ENCODE measurements around the gene TCF7L2.

TCF7L2 gene

DNA sequence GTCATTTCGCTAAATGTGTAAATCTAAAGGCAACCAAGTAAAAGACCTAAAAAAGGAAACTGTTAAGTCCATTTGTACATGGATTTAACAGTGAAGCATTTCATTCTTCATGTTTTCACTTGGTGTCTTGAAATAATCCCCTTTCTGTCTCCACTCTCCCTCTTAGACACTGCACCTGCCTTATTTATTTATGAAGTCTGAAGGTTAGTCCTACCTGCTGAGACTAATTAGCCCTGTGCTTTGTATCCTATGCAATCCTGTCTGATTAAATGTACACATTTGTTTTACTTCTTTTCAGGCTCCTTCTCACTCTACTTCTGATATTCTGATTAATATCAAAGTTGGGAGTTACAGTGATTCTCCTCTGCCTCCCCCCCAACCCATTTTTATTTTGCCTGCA lies 1.9 kb upstream of the TCF7L2 start:
- no peak for DNase-seq (ENCODE audit: low read depth in 3 of 3)

DNA sequence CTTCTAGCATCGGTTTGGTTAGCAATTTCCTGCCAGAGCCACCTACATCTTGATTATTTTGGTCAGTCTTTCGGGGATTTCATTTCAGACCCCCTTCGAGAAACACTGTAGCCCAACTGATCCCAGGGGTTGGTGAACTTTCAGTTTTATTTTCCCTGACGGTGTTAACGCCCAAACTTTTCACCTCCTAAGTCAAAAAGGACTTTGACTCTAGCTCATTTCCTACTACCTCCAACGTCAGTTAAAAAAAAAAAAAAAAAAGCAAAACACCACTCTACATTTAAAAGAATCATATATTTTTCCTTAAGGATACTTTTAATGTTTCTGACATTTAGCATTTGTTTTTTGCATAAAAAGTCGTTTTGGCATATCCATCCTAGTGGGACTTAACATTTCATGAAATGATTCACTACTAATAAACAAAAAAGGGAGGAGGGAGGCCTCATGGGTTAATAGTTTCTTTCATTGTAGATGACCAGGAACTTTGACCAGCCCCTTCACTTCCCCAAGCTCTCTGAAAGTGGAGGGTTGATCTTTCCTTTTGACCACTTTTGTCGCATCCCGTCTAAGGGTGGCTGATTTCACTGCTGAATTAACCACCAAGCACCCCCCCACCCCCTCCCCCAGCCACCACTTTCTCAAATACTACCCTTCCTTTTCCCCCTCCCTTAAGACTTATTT lies 764 bp upstream of the TCF7L2 start:
- no peak for DNase-seq (ENCODE audit: low read depth in 3 of 3)

DNA sequence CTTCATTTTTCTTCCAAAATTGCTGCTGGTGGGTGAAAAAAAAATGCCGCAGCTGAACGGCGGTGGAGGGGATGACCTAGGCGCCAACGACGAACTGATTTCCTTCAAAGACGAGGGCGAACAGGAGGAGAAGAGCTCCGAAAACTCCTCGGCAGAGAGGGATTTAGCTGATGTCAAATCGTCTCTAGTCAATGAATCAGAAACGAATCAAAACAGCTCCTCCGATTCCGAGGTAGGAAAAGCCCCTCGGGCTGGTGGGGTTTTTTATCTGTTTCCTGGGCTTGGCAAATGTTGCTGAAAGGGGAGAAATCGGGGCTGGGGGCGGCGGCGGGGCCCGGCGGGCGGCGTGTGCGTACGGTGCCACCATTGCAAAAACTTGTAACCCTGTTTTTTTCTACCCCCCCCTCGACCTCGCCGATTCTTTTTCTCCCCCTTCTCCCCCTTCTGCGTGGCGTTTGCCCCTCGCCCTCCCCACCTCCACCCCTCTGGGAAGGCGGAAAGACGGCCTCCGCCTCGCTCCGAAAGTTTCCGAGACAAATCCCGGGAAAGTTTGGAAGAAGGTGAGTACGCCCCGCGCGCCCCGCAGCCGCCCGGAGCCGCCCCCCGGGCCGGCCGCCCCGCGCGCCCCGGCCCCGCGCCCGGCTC lies 789 bp downstream of the TCF7L2 start:
- DNase-seq (ENCODE audit: low read depth in 3 of 3): no peak

DNA sequence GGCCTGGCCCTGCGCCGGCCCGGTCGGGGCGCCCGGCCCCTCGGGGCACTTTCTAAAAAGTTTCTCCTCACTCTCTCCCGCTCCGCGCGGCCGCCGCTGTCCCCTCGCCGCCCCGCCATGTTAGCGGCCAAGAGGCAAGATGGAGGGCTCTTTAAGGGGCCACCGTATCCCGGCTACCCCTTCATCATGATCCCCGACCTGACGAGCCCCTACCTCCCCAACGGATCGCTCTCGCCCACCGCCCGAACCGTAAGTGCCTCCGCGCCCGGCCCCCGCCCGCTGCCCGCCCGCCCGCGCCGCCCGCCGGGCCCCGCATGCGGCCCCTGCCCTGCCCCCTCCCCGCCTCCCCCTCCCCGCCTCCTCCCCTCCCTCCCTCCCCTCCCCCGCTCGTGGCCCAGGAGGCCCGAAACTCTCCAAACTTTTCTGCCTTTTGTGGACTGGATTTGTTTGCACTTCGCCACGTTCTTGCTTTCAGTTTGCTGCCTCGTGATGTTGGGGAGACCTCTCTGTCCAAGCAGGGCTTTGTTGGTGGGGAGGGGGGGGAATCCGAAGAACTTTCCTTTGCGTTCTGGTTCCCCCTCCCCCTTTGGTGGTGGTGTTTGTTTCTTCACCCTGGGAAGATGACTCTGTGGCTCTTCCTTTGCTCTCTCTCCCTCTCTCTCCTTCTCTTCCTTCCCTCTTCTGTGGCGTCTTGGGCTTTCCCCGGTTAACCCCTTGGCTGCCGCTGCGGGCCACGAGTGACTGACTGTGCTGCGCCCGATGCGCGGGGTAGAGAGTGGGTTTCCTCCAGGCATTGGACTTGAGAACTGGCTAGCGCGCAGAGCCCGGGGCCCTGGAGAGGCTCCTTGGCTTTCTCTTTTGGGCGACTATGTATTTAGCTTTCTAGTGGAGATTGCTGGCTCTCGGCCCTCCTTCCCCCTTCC lies 1.6 kb downstream of the TCF7L2 start:
- no peak for DNase-seq (ENCODE audit: low read depth in 3 of 3)

DNA sequence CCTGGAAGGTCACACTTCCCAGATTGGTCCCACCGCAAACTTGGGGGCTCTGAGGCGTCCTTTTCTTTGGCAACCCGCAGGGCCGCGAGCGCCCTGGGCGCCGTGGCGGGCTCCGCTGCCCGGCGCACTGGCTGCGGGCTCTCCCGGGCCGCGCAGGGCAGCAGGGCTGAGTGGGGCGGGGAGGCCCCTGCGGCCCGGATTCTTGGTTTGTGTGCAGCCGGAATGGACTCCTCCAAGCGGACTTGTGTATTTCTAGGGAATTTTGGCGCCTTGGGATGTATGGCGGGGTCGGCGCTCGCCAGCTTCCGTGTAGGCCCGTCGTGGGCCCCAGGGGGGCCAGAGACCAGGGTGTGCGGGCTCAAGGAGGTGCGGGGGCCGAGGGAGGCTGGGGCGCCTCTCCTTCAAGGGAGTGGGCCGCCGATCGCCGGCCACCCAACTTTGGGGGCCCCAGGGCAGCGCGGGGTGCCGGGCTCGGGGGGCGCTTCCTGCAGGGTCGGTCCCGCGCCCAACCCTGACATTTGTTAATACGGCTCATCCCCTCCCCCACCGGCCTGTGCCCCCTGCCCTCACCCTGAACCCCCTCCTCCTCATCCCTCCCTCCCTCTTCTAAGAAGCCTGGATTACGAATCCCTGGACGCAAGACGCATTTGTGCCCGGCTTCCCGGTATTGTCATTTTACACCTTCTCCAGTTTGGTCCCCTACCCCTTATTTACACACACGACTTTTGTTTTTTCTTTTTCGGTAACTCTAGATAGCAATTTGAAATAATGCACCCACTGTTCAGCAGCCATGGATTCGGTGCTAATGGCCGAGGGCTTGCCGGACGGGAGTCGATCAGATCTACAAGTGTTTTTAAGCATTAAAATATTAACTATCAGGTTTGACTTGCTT lies 2.5 kb downstream of the TCF7L2 start:
- no peak for DNase-seq (ENCODE audit: low read depth in 3 of 3)

DNA sequence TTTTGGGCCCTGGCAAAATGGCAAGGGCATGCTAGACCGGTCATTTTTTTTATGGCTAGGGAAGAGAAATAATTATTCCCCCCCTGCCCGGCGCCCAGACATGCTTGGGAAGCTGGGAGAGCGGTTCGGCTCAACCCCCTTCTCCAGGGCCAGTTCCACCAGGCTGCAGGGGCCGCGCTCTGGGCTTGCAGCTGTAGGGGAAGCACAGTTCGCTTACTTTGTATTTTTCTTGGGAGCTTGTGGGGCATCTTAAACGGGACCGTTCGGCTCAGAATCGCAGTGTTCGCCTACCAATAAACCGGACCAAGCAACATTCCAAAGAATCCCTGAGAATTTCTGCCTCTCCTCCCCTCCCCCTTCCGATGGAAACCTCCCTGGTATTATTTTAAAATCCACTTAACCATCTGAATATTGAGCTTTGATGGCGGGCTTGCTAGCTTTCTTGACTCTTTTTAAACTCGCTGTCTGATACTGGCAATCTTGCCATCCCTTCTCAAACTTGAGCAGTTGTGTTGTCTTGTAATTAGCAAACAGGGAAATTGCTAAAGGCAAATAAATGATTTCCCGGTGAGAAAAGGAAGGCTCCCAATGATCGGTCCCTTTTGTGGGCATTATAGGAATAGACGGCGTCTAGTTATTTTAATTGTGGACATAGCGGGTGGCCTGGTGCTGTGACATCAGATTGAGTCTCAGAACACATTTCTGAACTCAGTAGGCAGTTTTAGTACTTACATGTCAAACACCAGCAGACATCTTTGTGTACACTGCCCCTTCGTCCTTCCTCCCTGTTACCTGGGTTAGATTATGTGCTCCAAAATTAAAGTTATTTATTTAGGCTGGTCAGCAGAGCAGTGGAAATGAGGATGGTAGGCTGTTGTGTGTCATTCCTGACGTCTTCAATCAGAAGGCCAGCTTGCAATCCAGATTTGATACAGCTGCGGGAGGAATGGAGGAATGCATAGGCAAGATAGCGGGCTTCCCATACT lies 3.4 kb downstream of the TCF7L2 start:
- no peak for DNase-seq (ENCODE audit: low read depth in 3 of 3)

DNA sequence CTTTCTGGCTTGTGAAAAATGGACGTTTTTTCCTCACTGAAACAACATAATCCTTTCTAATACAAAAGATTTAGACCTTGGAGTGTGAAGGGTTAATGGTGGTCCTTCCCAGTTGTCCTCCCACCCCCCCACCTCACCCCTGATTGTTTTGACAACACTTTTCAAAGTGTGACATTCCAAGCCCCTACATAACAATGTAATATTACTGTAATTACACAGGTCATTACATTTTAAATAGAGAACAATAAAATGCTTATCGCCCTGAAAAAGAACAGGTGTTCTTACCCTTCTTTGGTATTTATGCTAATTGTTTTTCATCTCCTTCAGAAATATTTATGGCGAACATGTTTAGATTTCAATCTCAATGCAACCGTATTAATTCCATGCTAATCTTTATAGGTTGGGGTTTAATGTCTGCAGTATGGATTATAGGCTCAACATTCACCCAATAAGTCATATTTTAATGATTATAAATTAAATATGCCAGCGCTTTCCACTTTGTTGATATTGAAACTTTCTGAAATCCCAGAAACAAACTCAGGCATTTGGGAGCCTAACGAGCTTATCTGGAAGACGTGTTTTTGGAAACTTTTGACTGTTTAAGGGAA lies 5.0 kb downstream of the TCF7L2 start:
- DNase-seq (ENCODE audit: low read depth in 3 of 3): no peak

DNA sequence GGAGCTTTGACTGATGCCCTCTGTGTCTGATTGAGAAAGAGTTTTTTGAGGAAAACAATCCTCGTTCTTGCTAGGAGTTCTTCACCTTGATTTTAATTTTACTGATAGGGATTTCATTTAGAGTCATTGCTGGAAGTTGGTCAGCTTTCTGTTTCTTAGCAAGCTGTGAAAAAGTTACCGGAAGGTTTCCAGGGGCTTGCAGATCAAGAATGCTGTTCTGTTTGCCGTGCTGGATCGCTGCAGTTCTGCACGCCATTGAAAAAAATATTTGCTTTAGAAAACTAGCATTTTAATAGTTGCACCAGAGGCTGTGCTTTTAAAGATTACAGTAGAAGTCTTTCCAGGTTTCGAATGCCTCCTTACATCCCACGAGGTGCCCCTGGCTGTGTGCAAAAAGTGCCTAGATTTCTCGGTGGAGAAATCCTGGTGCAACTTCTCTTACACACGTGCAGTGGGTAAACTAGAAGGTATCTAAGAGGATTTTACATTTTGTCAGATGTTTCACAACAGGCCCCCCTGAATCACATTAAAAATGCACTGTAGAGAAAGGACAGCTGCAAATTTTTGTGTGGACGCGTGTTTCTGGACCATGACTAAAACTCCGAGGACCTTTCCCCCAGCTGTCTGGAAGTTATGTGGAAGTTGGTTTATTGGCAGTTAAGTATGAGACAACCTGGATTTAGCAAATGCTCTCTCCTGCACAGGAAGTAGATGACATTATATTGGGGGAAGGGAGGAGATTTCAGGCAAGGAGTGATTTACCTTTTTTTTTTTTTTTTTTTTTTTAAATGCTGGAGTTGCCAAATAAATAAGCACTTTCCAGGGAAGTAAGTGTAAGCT lies 5.8 kb downstream of the TCF7L2 start:
- no peak for DNase-seq (ENCODE audit: low read depth in 3 of 3)

DNA sequence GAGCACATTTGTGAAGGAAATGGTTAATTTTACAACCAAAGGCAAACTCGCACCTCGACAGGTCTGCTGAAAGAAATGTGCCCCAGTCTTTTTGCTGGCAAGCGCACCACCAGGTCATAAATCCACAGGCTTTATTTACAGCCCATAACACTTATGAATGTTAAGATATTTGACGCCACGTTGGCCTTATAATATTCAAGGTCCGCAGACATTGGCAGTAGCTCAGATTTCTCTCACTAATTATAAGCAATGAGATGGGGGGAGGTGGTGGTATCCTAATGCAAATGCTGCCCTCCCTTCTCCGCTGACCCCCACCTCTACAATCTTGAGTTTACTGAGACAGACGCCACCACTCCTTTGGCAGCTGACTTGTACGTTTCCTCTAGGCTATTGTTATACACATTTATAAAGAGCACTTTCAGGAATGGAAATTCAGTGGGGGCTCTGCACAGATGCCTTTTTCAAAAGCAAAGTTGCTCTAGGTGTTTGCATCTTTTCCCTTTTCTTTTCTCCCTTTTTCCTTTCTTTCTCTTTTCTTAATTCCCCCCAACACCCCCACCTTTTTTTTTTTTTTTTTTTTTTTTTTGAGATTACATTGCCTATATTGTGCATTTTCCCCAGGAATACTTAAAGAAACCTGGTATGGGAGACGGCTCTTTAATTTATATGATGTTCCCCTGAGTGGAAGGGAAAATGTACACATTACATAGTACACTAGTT lies 6.7 kb downstream of the TCF7L2 start:
- DNase-seq (ENCODE audit: low read depth in 3 of 3): no peak

DNA sequence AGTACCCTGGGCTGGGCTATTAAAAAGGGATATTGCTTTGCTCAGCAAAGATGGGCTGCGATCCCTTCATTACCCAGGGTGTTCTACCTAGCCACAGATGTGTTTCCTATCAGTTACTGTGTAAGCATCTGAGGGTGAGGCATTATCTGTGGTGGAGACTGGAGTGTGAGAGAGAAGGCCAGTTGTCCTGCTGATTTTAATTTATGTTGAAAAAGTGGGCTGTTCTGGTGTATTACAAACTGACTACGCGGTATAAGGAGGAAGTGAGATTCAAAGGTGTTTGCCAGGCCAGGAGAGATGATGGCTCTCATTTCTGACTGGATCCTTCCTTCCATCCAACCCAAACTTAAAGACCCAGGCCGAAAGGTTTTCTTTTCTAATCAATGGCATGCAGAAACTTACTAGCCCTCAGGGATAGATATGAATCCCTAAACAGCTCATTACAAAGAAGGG lies 7.6 kb downstream of the TCF7L2 start:
- DNase-seq (ENCODE audit: low read depth in 3 of 3): no peak

DNA sequence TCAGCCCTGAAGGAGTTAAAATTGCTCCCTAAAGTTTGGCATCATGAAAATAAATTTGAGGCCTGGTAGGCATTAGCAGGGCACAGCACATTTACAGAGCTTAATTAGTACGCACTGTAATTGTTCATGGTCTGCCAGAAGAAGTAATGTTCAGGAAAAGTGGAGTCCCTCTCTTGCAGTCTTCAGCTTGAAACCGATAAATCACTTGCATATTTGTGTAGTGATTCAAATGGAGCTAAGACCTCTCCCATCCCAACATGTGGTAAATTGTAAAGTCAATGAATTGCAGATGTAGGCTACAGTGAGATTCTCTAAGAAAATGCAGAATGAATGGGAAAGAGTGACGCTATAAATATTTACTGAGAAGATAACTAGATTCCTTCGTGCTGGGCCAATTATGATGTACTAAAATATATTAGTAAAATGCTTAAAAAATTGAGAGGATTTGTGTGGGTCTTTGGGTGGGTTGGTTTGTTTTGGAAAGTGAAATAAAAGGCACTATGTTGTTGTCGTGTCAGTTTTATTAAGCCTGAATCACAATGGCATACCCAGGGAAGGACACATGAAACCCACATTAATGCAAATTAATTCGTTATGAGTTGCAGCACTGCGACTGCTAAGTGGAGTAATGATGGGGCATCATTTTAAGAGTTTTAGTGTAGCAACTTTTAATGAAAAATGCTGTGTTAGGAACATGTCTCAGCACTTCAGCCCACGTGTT lies 8.4 kb downstream of the TCF7L2 start:
- DNase-seq (ENCODE audit: low read depth in 3 of 3): no peak

DNA sequence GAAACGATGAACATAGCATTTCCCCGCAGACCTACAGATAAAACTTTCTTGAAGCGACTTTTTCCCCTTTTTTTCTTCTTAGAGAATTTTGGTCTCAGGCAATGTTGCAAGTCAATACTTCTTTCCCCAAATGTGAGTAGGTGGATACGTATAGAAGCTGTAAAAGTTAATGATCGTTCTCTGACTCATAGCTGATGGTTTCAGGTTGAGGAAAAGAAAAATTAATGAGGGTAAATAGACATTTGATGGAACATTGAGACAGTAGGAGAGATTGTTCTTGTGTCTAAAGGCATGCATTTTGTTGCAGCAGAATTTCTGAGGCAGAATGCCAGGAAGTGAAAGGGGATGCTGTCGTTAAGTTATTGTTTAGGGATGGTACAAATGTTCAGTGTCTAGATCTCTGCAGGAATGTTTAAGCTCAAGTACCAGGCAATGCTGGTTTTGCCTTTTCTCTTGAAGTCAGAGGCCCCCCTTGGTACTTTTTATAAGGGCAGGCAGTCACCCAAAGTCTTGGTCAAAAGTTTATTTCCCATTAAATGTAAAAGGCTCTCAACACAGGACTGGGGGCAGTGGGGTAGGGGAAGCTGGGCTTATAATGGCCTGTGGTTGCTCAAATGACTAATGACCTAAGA lies 9.3 kb downstream of the TCF7L2 start:
- DNase-seq (ENCODE audit: low read depth in 3 of 3): no peak

DNA sequence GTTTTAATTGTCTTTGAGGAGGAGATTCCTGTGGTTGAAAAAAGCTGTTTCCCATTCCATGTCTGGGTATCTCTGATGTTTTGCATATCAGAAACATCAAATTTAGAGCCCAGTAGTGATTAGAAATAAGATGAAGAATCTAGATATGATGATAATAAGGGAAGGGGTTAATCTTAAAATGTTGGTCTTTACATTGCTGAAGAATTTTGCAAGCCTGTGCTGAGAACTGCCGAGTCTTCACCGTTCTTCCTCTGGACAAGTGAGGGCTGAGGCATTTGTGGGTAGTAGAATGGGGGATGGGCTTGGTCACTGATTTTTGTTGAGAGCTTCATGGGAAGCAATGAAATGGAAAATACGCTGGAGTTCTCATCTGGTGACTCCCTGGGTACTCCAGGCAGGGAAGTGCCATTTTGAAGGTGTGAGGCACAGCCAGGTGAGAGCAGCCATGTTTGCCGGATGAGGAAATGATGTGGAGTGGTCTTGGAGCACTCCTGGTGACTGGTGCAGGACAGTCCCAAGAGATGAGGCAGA lies 10.2 kb downstream of the TCF7L2 start:
- DNase-seq (ENCODE audit: low read depth in 3 of 3): no peak

DNA sequence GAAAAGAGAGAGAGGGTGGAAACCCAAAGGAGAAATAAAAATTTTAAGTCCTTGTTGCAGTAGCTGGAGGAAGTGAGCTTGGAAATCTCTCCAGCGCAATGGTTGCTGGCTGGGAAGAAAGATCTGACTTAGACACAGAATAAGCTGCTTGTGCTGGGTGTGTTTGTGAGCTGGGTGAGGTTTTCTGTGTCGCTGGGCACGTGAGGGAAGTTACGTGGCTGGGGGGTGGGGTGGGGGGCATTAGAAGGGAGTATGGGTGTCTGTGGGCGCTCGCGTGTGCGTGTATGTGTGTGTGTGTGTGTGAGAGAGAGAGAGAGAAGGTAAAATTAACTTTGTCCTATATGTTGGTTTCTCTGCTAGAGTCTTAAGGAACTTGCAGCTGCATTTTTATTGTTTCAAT lies 11.6 kb downstream of the TCF7L2 start:
- DNase-seq (ENCODE audit: low read depth in 3 of 3): no peak

DNA sequence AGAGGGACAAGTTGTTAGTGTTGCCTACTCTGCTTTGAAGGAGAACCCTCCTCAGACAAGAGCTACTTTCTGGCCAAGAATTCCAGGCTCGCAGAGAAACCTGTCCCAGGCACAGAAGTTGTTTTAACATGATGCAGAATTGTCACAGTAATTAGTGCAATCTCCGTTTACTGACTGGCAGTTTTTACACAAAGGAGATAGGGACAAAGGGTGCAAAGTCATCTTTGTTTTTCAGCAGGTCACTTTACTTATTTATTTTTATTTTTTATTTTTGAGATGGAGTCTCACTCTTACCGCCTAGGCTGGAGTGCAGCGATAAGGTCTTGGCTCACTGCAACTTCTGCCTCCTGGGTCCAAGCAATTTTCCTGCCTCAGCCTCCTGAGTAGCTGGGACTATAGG lies 12.3 kb downstream of the TCF7L2 start:
- no peak for DNase-seq (ENCODE audit: low read depth in 3 of 3)

DNA sequence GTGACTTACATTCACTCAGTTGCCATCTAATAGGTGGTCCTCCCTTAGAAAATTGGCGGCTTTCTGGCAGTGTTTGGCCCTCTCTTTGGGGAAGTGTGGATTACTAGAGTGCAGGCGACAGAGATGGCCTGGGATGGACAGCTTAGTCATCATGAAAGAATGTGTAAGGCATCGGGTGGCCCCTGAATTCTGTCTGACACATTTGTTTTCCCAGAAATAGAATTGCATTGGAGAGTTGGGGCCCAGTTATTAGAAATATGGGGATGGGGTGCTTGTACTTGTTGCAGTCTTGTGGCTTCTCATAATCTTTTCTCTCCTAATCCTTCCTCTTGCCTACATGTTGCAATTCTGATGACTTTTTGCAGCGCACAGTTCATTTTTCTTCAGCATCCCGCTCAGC lies 13.8 kb downstream of the TCF7L2 start:
- DNase-seq (ENCODE audit: low read depth in 3 of 3): no peak

DNA sequence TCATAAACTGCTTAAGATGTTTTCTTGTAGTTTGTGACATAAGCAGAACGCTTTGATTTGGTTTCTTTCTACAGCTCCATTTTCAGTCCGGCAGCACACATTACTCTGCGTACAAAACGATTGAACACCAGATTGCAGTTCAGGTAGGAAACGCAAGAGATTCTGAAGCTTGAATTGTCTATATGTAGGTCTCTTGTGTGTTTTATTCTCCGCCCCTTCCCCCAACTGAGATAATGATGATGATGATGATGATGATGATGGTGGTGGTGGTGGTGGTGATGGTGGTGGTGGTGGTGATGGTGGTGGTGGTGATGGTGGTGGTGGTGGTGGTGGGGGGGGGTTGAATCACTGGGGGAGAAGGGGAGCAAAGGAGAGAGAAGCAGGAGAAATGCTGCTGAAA lies 14.4 kb downstream of the TCF7L2 start:
- no peak for DNase-seq (ENCODE audit: low read depth in 3 of 3)

All from stimulated activated CD4-positive, alpha-beta T cell treated with anti-CD3 and anti-CD28 coated beads, TNF-alpha, amount 100 ng/mL, for 48 hours (primary cell).